GM12874 (cell line): Measurements from ENCODE around the gene KANK3.

Experiments
- TF ChIP-seq, protein P1 (sequence below): IDR thresholded peaks from 2 replicates; pipeline ENCODE4 v1.5.1; 2011; ENCODE audit warnings: low read depth, mild to moderate bottlenecking, control low read depth, low read length, moderate library complexity; ENCODE audit not compliant: insufficient read depth

KANK3 gene

GRCh38 chr19:8310342-8311055 is 32.6 kb downstream of the KANK3 start:
- TF ChIP-seq, protein P1, sequence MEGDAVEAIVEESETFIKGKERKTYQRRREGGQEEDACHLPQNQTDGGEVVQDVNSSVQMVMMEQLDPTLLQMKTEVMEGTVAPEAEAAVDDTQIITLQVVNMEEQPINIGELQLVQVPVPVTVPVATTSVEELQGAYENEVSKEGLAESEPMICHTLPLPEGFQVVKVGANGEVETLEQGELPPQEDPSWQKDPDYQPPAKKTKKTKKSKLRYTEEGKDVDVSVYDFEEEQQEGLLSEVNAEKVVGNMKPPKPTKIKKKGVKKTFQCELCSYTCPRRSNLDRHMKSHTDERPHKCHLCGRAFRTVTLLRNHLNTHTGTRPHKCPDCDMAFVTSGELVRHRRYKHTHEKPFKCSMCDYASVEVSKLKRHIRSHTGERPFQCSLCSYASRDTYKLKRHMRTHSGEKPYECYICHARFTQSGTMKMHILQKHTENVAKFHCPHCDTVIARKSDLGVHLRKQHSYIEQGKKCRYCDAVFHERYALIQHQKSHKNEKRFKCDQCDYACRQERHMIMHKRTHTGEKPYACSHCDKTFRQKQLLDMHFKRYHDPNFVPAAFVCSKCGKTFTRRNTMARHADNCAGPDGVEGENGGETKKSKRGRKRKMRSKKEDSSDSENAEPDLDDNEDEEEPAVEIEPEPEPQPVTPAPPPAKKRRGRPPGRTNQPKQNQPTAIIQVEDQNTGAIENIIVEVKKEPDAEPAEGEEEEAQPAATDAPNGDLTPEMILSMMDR = no peak

- TF ChIP-seq, protein P1 = no peak
Measured at GRCh38 chr19:8308891-8309291, 34.2 kb downstream of the KANK3 start.

- TF ChIP-seq, protein P1 = no peak
Measured at GRCh38 chr19:8307965-8308866, 34.8 kb downstream of the KANK3 start, which contains the start of gene CD320. TSS of gene CD320 (minus strand) at chr19:8308358. CDS start at chr19:8308290, 68 bp downstream.

DNA sequence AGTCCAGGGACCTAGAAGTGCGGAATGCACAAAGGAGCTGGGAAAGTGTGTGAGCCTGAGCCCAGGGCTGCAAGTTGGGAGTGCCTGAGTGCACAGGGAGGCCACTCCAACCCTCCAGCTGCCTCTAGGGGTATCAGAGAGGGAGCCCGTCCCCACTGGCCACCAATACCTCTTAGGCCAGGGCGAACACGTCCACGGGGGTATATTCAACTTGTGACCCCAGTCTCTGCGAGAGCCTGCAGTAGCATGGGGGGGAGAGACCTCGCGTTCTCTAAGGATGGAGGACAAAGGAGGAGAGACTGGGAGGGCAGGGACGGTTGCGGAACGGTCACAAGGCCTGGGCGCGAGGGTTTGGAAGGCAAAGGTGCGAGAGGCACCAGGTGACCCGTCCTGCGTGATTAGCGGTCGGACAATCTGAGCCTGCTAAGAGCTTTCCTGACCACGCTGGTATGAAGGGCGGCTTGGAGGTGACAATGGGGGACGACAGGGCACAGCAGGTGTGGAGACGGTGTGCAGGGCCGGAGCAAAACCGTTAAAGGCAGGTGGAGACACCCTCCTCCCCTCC is 35.6 kb downstream of the KANK3 start:
- TF ChIP-seq, protein P1 = no peak

DNA sequence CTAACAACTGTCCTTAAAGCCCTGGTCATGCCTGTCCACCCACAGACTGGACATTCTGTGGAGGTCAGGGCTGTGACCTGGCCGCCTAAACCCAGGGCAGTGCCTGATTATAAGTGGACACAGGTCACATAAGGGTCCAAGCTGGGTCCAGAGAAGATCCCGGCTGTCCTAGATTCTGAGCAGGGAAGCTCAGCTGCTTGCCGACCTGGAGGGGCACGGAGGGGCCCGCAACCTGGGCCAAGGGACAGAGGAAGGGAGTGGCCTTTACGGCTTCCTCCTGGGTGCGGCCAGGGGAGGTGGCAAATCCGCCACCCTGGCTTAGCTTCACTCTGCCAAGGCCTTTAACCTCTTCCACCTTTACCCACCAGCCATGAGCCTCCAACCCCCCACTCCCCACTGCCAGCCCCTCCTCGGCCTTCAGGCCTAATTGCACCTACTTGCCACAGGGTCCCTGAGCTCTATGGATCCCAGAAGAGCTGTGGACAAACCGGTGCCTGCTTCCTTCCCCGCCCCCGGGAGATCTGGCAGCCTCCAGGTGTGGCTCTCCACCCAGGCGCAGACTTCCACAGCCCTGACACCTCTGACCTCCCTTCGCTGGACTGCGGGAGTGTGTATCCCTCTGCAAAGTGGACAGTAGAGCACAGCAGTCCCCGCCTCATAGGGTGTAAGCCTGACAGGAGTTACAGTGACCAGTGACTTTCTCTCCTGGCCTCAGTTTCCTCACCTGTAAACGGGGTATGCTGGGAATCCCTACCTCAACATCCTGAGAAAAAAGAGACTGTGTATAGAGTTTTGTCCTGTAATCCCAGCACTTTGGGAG is 36.6 kb downstream of the KANK3 start:
- TF ChIP-seq, protein P1 = no peak

DNA sequence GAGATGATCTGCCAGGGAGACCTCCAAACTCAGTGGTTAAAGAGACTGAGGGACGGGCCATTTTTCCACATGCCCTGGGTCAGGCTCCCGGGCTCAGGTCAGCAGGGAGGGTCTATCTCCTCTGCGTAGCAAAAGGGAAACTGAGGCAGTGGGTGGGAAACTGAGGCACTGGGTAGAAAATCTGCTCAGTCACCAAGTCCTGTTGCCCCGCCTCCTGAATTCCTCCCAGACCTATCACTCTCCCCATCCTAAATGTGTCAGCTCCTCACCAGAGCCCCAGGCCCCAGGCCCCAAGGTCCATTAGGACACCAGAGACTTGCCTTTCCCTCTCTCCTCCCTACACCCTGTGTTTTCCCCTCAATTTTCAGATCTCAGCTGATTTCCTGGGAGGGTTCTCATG is 37.3 kb downstream of the KANK3 start:
- TF ChIP-seq, protein P1 = no peak
